GM18951 (cell line): Measurements from ENCODE around the gene DNAAF1.
"Not testable (repeated sequence)": the region's sequence is repeated elsewhere in the genome, so short reads cannot be mapped to it uniquely, and the experiment has no call there.

Experiments
- POLR2A ChIP-seq: IDR thresholded peaks from 4 replicates; pipeline ENCODE4 v1.6.1; 2011; ENCODE audit warnings: mild to moderate bottlenecking; ENCODE audit not compliant: insufficient read length, insufficient read depth; ENCODE audit errors: extremely low read depth
- in situ Hi-C: fragments of 300-500 bp; cut with MboI; formaldehyde crosslinking; loops from one replicate; pipeline ENCODE4 v1.12.0; 2022; ENCODE audit warnings: low sequenced_read_pairs, mixed read lengths, inconsistent platforms; ENCODE audit not compliant: unreplicated experiment

The DNAAF1 gene

DNA sequence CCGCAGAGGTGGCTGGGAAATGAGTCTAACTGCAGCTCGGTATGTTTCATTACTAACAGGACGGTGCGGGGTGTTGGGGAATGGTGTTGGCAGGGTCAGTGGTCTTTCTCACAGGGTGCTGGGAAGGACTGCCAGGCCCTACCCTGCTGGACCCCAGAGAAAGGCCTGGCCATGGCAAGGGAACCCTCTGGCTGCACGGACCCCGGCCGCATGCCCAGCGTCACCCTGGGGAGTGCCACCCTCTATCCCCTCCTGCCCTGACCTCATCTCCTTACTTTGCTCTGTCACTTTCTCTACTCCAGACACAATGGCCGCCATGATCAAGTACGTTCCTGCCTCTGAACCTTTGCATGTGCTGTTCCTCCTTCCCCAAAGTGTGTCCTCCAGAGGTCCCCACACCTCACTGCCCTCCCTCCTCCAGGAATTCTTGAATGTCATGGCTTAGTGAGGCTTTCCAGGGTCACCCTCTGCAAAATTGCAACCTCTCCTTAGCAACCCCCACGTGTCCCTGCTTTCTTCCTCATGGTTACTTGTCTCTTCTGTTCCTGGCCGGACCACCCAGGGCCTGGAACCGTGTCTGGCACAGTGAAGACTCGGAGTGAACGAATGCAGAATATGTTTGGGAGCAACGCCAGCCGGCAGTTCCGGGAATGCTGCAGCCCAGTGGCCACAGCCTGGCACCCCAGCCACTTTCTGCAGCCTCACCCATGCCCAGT lies 61.0 kb downstream of the DNAAF1 start:
- in situ Hi-C loops = no loop called here
- no peak for TF ChIP-seq POLR2A

DNA sequence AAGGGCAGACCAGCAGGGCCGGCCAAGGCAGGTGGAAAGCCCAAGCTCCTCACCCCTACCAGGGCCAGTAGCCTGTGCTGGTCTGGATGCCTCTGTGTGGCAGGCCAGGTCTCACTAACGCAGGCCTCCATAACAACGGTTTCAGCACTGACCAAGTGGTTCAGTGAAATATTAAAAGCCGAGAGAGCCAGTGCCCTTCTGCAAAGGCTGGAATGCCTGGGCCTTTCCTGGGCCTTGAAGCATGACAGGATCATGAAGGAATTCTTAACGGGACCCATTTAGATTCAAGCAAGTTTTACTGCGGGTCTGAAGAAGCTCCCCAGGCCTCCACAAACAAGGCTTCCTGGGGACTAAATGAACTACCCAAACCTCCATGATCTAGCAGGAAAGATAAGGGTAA lies 62.1 kb downstream of the DNAAF1 start:
- in situ Hi-C loops = no loop called here
- no peak for TF ChIP-seq POLR2A

DNA sequence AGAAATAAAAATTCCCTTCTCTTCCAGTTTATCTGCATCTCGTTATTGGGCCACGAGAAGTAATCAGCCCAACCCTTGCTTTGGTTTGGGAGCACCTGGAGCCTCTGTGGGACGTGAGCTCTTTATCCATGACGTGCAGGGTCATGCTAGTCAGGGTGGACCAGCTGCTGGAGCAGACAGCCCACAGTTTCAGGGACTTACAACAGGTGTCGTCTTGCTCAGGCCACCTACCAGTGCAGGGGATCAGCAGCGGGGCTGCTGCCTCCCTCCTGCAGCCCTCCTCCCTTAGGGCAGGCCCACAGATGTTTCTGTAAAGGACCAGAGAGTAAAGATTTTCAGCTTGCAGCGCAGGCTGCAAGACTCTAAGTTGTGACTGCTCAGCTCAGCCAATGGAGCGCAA lies 62.8 kb downstream of the DNAAF1 start:
- in situ Hi-C loops = no loop called here
- TF ChIP-seq POLR2A = no peak

DNA sequence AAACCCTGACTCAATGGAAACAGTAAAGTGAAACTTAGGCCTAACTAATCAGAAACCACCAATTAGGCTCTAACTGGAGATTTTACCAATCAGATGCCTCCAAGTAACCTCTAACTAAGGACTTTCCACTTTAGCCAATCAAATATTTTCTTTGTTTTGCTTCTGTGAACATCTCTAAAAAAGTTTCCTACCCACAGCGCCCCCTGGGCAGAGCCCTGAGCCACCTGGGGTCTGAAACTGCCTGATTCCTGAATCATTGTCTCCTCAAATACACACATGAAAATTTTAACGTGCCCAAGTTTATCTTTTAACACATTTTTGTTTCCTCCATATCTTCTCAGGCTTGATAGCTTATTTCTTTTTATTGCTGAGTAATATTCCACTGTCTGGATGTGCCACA lies 64.9 kb downstream of the DNAAF1 start:
- in situ Hi-C loops = no loop called here
- TF ChIP-seq POLR2A = no peak

DNA sequence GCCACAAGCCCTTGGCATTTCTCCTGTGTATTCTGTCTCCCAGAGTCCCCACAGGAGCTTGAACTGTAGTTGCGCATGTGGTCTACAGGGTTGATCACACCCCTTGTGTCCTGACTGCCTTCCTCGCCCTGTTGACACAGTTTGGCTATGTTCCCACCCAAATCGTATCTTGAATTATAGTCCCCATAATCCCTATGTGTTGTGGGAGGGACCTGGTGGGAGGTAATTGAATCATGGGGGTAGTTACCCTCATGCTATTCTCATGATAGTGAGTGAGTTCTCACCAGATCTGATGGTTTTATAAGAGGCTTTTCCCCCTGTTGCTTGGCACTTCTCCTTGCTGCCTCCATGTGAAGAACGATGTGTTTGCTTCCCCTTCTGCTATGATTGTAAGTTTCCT lies 67.0 kb downstream of the DNAAF1 start:
- in situ Hi-C loops = no loop called here
- no peak for TF ChIP-seq POLR2A

DNA sequence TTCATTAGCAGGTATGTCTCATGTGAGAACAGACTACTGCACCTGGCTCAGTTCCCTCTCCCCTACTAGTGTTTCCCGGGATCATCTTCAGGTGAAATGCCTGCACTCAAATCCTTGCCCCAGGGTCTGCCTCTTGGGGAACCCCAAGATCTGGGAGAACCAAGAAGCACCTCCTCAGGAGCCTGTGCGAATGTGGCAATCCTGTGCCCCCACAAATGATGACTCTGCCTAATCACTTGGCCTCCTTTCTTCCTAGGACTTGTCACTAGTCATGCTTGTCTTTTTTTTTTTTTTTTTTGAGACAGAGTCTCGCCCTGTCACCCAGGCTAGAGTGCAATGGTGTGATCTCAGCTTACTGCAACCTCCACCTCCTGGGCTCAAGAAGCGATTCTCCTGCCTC lies 67.5 kb downstream of the DNAAF1 start:
- no peak for TF ChIP-seq POLR2A
- in situ Hi-C loops = no loop called here

DNA sequence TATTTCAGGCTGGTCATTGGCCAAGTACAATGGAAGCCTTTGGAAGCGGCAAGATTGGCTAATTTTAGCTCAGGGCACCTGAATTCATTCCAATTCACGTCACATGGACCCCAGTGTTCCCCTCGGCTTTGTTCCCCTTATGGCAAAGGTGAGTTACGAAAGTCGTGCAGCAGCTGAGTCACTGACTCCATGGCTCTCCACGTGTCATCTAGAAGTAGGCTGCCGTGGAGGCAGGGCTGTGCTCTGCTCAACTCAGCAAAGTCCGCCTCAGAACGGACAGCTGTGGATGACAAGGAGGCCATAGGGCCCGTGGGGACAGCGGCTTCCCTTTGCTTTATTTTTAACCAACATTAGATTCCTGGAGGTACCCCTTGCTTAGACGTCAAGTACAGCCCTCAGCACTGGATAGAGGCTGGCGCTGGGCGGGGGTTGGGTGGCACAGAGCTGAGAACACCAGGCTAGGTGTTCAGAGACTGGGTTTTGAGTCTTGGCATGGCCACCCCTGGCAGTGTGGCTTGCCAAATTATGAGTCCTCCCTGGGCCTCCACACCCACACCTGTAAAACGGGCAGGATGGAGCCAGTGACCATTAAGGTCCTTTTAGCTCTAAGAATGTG lies 69.5 kb downstream of the DNAAF1 start:
- in situ Hi-C loops = no loop called here

DNA sequence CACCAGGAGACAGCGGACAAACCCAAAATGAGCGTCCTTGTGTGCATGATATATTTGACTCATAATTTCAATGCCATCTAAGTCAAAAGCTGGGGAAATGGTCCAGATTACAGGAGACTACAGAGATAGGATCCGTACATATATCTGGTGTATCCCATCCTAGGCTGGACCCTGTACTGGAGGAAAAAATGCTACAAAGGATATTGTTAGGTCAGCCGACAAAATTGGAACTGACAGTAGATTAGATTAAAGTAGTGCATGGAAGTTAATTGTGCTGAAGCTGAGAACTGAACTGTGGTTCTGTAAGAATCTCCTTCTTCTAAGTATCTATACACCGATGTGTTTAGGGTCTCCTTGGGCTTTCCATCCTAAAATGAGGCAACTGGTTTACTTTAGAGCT lies 70.4 kb downstream of the DNAAF1 start:
- no peak for TF ChIP-seq POLR2A
- in situ Hi-C loops = no loop called here

More for the DNA sequence above, 69.5 kb downstream of the DNAAF1 start:
- no peak for TF ChIP-seq POLR2A

DNA sequence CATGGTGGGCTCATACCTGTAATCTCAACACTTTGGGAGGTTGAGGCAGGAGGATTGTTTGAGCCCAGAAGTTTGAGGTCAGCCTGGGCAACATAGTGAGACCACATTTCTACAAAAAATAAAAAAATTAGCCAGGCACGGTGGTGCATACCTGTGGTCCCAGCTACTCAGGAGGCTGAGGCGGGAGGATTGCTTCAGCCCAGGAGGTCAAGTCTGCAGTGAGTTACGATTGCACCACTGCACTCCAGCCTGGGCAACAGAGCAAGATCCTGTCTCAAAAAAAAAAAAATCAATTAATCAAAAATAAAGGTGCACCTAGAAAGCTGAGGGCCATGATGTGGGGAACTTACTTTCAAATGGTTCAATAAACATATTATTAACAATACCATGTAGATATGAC lies 71.0 kb downstream of the DNAAF1 start:
- in situ Hi-C loops = not testable (repeated sequence)

DNA sequence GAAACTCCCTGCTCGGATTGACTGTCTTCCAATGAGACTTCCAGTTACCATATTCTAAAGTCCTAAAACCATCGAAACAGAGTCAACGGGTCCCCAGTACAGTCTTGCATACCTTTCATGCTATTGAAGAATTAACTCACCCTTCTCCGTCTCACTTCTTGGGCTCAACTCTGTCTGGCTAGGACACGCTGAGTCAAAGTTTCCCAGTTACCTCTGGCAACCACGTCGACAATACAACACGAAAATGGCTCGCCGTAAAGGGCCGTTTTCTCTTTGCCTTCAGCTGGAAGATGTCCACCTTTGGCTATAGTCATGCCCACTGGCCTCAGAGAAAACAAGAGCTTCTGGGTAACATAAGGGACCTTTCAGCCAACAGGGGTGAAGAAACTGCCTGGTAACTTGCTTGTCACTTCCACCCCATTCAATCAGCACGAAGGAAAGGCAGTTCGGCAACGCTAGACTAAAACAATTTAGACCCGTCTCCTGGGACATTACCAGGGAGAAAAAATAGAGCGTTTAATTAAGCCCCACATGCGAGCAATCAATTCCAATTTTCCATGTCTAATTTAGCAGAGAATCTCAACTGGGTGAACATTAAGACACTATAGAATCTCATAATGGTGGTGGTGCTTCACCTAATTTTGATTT lies 73.2 kb downstream of the DNAAF1 start:
- in situ Hi-C loops = no loop called here
- no peak for TF ChIP-seq POLR2A

DNA sequence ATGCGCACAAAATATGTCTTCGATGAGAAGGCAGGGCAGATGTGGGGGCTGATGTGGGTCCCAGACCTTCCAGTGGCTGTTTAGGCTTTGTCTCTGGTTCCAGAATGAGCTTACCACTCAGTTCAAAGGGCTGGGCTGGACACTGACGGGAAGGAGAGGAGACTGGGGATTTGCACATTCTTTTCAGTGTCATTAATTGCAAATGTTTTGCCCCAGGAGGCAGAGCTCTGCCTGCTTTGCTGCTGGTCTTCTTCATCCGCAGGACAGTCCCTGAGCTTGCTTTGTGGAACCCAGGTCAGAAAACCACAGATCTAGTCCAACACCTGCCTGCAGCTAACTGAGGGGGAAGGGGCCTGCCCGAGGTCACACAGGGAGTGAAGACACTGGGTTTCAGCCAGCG lies 73.8 kb downstream of the DNAAF1 start:
- in situ Hi-C loops = no loop called here
- no peak for TF ChIP-seq POLR2A

DNA sequence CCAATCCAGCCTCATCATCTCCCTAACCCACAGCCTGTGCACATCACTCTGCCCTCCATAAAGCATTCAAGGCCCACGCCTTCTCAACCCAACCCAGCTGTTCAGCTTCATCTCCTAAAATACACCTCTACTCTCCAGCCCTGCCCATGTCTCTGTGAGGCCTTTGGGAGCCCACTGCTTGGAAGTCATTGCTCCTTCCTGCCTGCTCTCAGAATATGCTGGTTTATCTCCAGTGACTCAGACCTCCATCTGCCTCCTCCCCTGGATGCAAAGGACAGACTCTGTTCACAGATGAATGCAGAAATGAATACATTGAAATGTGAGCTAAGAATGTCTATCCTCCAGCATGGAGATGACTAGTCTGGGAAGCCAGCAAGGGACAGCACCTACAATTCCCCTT lies 75.7 kb downstream of the DNAAF1 start:
- in situ Hi-C loops = no loop called here

DNA sequence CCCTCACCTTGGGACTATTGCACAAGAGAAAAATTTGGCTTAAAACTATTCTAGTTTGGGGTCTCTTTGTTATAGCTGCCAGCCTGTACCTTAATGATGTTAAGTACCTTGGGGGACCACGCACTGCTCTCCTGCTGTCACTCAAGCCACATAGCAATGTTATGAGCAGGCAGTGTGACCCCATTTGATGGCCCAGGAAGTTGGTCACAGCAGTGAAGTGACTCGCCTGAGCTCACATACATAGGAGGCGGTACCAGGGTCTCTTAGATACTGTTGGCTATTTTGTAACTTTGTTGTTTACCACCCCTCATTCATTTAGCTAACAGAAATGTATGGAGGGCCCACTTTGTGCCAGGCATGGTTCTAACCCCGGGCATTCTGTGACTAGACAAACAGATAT lies 78.3 kb downstream of the DNAAF1 start:
- TF ChIP-seq POLR2A = no peak
- in situ Hi-C loops = no loop called here

More for the DNA sequence above, 75.7 kb downstream of the DNAAF1 start:
- no peak for TF ChIP-seq POLR2A

DNA sequence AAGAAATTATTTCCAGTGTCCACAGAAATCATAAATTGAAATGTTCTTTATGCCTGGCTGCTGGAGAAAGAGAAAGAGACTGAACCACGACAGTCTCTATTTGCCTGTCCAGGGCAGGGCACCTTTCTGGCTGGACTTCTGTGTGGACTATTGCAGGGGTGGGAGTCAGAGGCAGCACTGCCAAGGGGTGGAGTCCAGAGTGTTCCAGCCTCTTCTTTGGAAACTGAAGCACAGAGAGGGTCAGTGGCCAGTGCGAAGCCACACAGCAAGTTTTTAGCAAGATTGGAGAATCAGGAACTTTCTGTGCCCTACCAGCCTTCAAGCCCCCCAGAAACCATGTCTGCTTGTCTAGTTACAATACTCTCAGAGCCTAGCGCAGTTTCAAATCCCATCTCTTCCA lies 79.4 kb downstream of the DNAAF1 start:
- TF ChIP-seq POLR2A = no peak
- in situ Hi-C loops = no loop called here
